Measurements from ENCODE around the gene TOR3A.

DNA sequence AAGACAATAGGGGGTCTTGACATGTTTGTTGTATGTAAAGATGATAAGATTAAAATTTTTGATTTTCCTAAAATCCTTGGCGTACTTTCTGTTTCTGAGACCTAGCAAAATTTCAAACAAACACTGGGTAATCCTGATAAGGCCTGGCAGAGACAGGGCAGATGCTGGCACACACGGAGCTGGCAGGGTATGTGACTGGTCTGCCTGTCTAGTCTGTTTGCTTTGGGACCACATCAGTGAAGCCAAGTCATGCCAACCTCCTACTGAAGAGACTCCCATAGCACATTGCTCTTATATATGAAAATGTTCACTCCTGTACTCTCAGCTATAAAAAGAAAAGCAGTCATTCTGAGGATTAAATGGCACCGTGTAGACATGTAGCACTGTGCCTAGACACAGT is 14.1 kb downstream of the TOR3A start:
- TF ChIP-seq, protein P1, sequence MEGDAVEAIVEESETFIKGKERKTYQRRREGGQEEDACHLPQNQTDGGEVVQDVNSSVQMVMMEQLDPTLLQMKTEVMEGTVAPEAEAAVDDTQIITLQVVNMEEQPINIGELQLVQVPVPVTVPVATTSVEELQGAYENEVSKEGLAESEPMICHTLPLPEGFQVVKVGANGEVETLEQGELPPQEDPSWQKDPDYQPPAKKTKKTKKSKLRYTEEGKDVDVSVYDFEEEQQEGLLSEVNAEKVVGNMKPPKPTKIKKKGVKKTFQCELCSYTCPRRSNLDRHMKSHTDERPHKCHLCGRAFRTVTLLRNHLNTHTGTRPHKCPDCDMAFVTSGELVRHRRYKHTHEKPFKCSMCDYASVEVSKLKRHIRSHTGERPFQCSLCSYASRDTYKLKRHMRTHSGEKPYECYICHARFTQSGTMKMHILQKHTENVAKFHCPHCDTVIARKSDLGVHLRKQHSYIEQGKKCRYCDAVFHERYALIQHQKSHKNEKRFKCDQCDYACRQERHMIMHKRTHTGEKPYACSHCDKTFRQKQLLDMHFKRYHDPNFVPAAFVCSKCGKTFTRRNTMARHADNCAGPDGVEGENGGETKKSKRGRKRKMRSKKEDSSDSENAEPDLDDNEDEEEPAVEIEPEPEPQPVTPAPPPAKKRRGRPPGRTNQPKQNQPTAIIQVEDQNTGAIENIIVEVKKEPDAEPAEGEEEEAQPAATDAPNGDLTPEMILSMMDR (IDR thresholded peaks at IDR 0.05), result no peak
- no peak for TF ChIP-seq POLR2A (IDR thresholded peaks at IDR 0.05)
- no peak for TF ChIP-seq EP300 (IDR thresholded peaks at IDR 0.05)
- no peak for TF ChIP-seq POLR2AphosphoS5 (IDR thresholded peaks at IDR 0.05)
